Stimulated activated CD8-positive, alpha-beta memory T cell treated with anti-CD3 and anti-CD28 coated beads, Interleukin-12 subunit alpha, Interleukin-12 subunit beta, amount 100 ng/mL, for 4 hours (primary cell): ENCODE results near the gene STIMATE.

Experiments used
- DNase-seq: peaks from one replicate; pipeline ENCODE4 v3.0.0-alpha.2; 2020; ENCODE audit warnings: low read depth

STIMATE gene

GRCh38 chr3:52866427-52866826, 30.9 kb downstream of the STIMATE start:
- no peak for DNase-seq

- DNase-seq, result no peak
Observed at GRCh38 chr3:52865994-52866393, 31.4 kb downstream of the STIMATE start.

GRCh38 chr3:52860424-52860768, 37.0 kb downstream of the STIMATE start:
- no peak for DNase-seq

DNA sequence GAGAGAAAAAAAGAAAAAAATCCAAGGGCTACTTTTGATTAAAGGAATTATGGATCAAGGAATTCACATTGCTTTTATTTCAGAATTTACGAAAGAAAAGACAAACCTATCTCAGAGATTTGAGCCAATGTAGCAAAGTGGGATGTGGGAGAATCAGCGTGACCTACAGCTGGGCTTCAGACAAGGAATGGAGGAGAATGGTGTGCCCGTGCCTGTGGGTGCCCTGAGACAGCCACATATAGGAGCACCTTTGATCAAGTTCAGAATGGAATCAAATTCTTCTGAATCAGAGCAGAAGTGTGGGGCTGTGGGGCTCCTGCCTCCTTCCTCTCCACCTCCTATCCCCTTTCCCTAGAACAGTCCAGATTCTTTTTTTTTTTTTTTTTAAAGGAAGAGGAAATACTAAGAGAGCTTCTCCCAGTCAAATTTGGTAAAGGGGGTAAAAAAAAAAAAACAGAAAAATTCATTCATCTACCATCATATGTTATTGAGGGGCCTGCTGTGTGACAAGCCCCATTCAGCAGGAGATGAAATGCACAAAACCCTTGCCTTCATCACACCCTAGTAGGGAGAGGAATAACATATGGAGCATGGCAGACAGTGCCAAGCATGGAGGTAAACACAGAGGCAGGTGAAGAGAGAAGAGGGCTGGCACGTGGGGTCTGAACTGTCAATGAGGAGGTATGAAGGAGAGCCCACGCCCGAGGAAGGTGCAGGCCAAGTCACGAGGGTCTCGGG, 37.5 kb downstream of the STIMATE start:
- DNase-seq, result no peak

DNA sequence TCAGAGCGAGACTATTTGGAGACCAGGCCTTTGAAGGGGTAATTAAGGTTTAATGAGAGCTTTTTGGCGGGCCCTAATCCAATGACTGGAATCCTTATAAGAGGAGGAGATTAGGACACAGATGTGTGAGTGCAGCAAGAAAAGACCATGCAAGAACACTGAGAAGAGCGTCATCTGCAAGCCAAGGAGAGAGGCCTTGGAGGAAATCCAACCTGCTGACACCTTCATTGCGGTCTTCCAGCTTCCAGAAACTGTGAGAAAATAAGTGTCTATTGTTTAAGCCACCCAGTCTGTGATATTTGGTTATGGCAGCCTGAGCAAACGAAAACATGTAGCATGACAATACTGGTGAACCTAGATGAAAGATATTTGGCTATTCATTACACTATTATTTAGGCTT, 39.5 kb downstream of the STIMATE start:
- DNase-seq, result no peak

DNA sequence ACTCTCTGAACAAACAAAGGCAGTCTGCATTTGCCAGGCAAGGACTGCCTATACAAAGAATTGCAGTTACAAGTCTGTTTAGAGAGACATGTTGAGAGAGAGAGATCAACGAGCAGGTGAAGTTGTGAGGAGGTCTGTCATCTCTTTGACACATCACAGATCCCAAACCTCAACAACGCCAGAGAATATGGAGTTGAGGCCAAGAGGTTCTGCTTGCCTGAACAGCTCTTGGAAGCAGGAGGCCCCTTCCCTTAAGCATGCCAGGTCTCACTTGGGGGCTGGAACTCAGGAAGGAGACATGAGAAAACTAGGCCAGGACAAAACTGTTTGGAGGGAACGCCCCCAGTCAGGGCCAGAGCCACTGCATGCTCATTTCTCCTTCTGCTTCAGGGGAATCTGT, 40.2 kb downstream of the STIMATE start:
- DNase-seq, result no peak

- no peak for DNase-seq
Observed at GRCh38 chr3:52856666-52857065, 40.7 kb downstream of the STIMATE start.

DNA sequence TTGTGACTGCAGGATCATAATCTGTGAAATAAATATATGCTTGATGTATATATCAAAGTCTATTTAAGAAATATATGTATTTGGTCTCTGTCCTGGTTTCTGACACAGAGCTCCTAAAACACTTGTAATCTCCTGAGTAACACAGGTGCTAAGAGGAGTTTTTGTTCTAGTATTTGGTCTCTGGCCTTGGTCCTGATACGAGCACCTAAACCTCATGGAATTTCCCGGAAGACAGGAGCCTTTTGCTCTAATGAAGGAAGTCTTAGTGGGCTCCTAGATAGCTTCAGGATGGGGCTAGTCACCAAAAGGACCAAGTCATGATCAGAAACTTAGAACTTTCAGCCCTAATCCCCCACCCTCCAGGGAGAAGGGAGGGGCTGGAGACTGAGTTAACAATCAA, 43.3 kb downstream of the STIMATE start:
- no peak for DNase-seq

- DNase-seq, result no peak
Observed at GRCh38 chr3:52852419-52852818, 44.9 kb downstream of the STIMATE start.

DNA sequence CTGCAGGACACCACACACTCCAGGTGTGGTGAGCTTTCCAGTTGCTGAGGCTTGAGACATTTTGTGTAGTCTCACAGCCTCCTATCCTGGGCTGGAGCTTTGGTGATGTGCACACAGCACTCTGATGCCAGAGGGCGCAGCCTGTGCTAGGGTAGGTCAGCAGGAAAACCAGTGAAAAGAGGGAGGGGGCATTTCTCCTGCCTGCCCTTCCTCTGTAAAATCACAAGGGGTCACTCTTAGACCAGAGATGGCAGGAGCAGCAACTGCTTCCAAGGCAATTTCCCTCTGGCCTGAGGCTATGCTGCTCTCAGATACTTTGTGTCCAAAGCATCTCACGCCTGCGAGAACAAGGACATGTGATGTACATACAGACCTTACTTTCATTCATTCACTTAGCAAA, 46.0 kb downstream of the STIMATE start:
- DNase-seq, result no peak

- DNase-seq, result no peak
Observed at GRCh38 chr3:52849656-52850055, 47.7 kb downstream of the STIMATE start.

DNA sequence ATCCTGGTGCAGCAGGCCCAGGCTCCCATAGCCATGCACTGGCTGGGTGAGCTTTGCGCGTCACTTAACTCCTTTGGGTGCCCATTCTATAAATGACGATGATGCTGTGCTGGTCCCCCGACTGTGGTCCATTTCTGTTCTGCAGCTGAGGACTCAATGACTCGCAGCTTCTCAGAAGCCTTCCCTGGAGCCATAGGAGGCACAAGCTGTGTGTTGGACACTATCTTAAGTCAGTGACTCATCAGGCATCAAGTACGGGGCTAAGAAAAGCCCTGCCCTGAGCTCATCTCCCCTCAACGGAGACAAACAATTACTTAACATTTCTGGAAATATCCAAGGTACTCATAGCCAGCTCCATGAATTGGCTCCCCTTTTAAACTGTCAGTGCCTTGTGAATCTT, 48.7 kb downstream of the STIMATE start:
- no peak for DNase-seq

DNA sequence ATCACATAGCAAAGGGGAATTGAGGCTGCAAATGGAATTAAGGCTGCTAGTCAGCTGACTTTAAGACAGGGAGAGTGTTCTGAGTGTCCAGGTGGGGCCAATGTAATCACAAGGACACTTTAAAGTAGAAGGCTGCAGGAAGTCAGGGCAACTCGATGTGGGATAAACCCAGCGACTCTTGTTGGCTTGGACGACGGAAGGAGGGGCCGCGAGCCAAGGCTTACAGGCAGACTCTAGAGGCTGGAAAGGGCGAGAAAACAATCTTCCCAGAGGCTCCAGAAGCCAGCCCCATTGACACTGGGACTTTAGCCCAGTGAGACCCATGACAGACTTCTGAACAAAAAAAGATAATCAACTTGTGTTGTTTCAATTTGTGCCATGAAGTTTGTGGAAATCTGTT, 49.6 kb downstream of the STIMATE start:
- DNase-seq, result no peak

DNA sequence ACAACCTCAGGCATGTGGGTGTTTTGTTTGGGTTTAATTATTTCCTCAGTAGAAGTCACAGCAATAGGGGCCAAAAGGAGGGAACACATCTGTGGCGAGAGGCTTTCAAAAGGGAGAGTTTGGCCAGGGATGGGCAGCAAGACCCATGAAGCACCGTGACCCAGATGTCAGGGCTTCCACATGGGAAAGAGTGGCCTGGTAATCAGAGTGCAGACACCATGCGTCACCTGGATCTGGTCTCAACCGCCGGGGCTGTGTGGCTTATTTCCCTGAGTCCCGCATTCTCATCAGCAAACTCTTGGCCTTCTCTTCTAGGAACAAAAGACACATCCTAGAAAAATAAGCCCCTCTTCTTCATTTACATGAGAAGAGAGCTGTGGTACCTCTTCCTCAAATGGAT, 50.1 kb downstream of the STIMATE start:
- DNase-seq, result no peak

- no peak for DNase-seq
Observed at GRCh38 chr3:52846432-52846965, 50.8 kb downstream of the STIMATE start.

DNA sequence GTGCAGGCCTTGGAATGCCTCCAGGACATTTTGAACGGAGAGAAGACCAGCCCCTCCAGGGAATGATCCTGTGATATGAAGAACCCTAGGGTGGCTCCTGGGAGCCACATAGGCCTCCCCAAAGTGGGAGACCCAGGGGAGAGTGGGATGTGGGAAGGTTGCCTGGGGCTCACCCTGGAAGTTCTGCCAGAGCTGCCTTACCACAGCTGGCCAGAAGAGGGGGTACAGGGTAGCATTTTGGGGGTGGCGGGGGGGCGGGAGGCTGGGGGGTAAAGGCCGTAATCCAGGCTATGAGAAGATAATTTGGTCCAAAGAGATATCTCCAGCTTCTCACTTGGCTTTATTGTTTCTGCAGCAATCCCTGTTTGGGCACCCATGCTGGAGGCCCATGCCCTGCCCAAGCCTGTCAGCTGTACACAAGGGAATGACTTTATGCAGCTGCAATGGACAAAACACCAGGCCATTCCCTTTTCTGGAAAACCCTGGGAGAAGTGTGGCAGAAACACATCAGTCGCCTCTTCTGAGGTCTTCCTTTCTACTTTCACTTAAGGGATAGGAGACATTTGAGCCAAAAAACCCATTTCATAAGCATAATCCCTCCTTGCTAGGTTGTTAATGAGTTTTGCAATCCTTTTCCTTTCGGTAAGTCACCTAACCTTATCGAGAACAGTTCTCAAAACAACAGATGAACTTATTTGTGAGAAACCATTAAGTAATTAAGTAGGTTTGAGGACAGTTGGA, 51.5 kb downstream of the STIMATE start:
- no peak for DNase-seq

DNA sequence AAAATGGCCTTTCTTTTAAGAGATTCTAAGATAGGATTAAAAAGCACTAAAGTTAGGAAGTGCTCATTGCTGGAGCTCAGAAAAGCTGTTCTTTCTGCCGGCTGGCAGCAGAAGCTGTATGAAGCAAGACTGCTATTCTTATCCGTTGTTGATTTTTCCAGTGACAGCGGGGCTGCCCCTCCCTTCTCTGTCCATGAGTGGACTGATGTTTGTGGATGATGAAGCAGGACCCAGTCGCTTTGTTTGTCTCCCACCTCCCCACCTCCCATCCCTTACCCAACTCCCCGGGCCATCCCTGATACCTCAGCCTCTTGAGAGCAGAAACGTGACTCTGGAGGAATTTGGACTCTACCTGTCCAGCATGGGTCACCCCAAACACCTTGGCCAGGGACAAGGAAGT, 52.2 kb downstream of the STIMATE start:
- DNase-seq, result no peak

DNA sequence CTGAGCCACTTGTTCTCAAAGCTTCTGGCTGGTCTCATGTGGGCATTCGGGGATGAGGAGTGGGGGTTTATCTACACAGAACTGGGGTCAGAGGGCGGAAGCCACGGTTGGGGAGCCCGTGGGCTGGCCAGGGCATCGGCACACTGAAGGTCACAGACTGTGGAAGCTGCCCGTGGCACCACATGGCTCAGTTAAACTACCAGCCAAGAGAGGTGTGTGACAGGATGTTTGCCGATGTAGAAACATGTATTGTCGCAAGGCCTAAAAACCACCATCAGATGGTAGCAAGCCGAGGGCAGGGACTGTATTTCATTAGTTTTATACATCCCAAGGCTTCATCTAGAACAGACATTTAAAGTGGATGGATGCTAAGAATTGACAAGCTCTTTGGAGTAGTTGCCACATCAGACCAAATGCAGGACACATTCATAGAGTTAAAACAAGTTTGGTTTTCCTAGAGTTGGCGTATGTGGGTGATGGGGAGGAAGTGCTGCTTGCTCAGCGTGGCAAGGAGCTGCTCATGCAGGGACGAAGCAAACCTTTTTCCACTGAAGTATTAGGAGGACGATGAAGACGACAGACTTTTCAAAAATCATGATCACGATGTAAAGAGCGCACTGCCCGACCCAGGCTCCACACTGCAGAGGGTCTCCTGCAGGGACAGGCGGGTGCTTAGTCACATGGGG, 52.9 kb downstream of the STIMATE start:
- no peak for DNase-seq

DNA sequence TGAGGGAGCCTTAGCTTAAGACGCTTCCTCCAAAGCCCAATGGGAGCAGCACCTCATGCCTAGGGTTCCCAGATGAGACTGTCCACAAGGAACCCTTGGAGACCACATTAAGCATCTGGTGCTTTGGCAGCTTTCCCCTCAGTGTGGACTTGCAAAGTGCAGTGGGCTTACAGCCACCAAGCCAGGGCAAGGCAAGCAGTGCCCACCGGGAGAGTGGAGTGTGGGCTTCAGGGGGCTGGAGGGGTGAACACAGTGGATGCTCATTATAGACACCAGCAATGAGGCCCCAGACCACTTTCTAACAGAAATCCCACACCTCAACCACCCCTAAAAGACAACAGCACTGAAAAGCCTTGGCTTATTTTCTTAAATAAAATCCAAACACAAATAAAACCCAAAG, 53.5 kb downstream of the STIMATE start:
- no peak for DNase-seq

- DNase-seq, result no peak
Observed at GRCh38 chr3:52843108-52843865, 54.1 kb downstream of the STIMATE start.

GRCh38 chr3:52842424-52842823, 54.9 kb downstream of the STIMATE start:
- DNase-seq, result no peak

DNA sequence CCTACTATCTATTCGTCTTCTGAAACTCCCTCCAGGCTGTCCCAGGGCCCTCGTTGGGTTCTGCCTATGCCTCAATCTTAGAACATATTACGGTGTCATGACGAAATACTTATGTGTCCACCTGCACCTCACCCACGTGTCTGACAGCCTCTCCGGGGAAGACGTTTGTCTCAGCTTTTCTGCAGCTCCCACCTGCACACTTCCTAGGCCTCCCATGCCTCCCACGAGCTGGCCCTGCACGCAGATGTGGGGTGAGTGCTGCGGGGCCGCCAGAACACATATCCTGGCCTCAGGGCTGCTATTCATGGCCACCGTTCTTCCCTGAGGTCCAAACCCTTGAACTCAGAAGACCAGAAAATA, 55.4 kb downstream of the STIMATE start:
- no peak for DNase-seq
